ENCODE results near the gene GLP1R. TPM values are rescaled to one million over a fixed set of nuclear protein-coding genes. Genes with fewer than 3 reads are reported as not detected.
A peak's percentile ranks its signal among the peaks of the same experiment; 100 is the strongest.

GLP1R gene
- polyA plus RNA-seq, 1 of the 3 experiments (the other 2 are of a cell fraction) = not detected

GRCh38 chr6:39058471-39059147 is 10.0 kb downstream of the GLP1R start (continued):
- TF ChIP-seq EP300 (IDR thresholded peaks at IDR 0.05; ENCODE audit: borderline replicate concordance in 1 of 2, low read depth in 1 of 2, low read length in 1 of 2) = no peak
- no peak for TF ChIP-seq TAF1 (IDR thresholded peaks at IDR 0.05; ENCODE audit: borderline replicate concordance, low read depth, low read length)
- no peak for TF ChIP-seq IRF3 (IDR thresholded peaks at IDR 0.05; ENCODE audit: low read depth, low read length)

- H3K9me2 ChIP-seq = no peaks in the 10 kb centered on the region
- no peak overlapping the region for H3K9ac ChIP-seq
- no peaks in the 10 kb centered on the region for H3K27me3 ChIP-seq (ENCODE audit: insufficient read depth)
- CTCF ChIA-PET = interaction anchor here (0.7 to 2.9 kb wide), 10 partner anchors 9 to 250 kb away, joined by 3 to 10 read pairs (median 4); no protein-coding TSS in a partner anchor
- no peaks in the 10 kb centered on the region for H3K9me3 ChIP-seq
- TF ChIP-seq RCOR1 (IDR thresholded peaks at IDR 0.05; ENCODE audit: low read length) (peak; percentile 73), GATA2 (CRISPR knock-in tag; IDR thresholded peaks at IDR 0.05) (peak; percentile 67), USF2 (IDR thresholded peaks at IDR 0.05; ENCODE audit: borderline replicate concordance, low read depth, low read length) (no peak), CHD2 (IDR thresholded peaks at IDR 0.05; ENCODE audit: low read length, partially characterized antibody) (peak; percentile 40), CTCF (IDR thresholded peaks at IDR 0.05) (no peak), EP300 (IDR thresholded peaks at IDR 0.05; ENCODE audit: borderline replicate concordance in 1 of 2, low read depth in 1 of 2, low read length in 1 of 2) (peak in 1 of 2 experiments; percentile 82; a peak in 2 of 4 replicates), PBX3 (IDR thresholded peaks at IDR 0.05) (no peak)
- no peaks in the 10 kb centered on the region for H3K79me2 ChIP-seq (ENCODE audit: insufficient read depth)
- H3K4me1 ChIP-seq (ENCODE audit: control insufficient read depth in 1 of 2, insufficient read depth in 2 of 2, low read depth in 1 of 2, low read length in 1 of 2) = peaks cover 0 to 58% of the 10 kb centered on the region in 2 experiments; a peak in 2 of 4 replicates
- H3F3A ChIP-seq (replicated peaks; ENCODE audit: insufficient read depth) = no peaks in the 10 kb centered on the region
- WGBS (ENCODE audit: low lambda C conversion rate) = 25% methylated on average over 13 of the region's 14 CpGs
- no peak overlapping the region for H2AFZ ChIP-seq (ENCODE audit: low read depth)
- no peaks in the 10 kb centered on the region for H4K20me1 ChIP-seq (ENCODE audit: insufficient read depth)
- H3K4me2 ChIP-seq = no peak overlapping the region
- H3K27ac ChIP-seq (ENCODE audit: low read depth in 2 of 2, low read length in 1 of 2) = no peak overlapping the region; a peak in 1 of 4 replicates
- H3K4me3 ChIP-seq (ENCODE audit: low read depth in 2 of 2, low read length in 1 of 2) = no peak overlapping the region
- peak; percentile 86 for DNase-seq
- POLR2A ChIA-PET = interaction anchor here (1.5 kb wide), 1 partner anchor 55 kb away, joined by 3 read pairs; the partner anchor contains the start of gene SAYSD1
- H3K36me3 ChIP-seq (replicated peaks in 1 of 2; ENCODE audit: control insufficient read depth in 1 of 2, insufficient read depth in 2 of 2, low read length in 1 of 2) = no peaks in the 10 kb centered on the region
These were observed 11.1 kb downstream of the GLP1R start for GRCh38 chr6:39059496-39060310.

Data from SK-N-SH (cell line).